GM12801 (cell line): ENCODE results near the gene MUSK.

Experiments used
- CTCF ChIP-seq: IDR thresholded peaks from one replicate; pipeline ENCODE4 v1.5.1; 2011; ENCODE audit warnings: control low read depth; ENCODE audit not compliant: insufficient read length; ENCODE audit errors: extremely low read depth

Gene MUSK

GRCh38 chr9:110832926-110833325, 164.3 kb downstream of the MUSK start:
- no peak for TF ChIP-seq CTCF

GRCh38 chr9:110835404-110835803, 166.8 kb downstream of the MUSK start:
- no peak for TF ChIP-seq CTCF

- no peak for TF ChIP-seq CTCF
Measured at GRCh38 chr9:110835859-110836271, 167.3 kb downstream of the MUSK start.

- no peak for TF ChIP-seq CTCF
Measured at GRCh38 chr9:110837401-110838005, 168.9 kb downstream of the MUSK start.

- no peak for TF ChIP-seq CTCF
Measured at GRCh38 chr9:110842169-110842568, 173.6 kb downstream of the MUSK start.

- no peak for TF ChIP-seq CTCF
Measured at GRCh38 chr9:110842986-110843385, 174.4 kb downstream of the MUSK start.

GRCh38 chr9:110844121-110844520, 175.5 kb downstream of the MUSK start:
- no peak for TF ChIP-seq CTCF
